ENCODE measurements around the gene STAT5B.
"Not testable (repeated sequence)": the region's sequence is repeated elsewhere in the genome, so short reads cannot be mapped to it uniquely, and the experiment has no call there.

Gene STAT5B

GRCh38 chr17:42306385-42306667, 30.1 kb upstream of the STAT5B start:
- no peak for DNase-seq (ENCODE audit: low read depth, low spot score)

DNA sequence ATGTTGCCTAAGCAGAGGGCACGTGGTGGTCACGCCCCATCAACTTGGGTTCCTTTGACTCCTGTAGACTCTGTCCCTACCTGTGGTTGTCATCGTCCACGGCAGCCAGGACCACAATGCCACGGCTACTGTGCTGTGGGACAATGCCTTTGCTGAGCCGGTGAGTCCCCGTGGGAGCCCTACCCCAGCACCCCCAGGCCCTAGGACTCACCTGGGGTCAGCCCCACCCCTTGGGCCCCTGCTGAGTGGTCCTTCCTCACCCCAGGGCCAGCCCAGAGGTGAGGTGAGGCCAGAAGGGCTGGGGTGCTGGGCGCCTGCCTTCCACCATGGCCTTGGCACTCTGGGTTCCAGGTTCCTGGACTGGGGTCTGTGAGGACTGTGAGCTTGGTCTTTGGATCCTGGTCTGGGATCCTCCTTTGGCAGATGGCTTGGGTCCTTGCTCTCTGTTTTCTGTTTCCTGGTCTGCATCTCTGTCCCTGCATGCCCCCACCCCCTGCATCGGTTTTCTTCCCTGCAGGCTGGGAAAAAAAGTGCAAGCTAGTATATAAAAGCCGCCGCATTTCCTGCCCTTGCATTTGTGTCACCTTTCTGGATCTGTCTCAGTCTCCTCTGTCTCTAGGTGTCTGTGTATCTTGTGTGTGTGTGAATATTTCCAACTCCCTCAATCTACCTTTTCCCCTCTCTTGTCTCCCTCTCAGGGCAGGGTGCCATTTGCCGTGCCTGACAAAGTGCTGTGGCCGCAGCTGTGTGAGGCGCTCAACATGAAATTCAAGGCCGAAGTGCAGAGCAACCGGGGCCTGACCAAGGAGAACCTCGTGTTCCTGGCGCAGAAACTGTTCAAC, 29.6 kb upstream of the STAT5B start:
- no peak for DNase-seq (ENCODE audit: low read depth, low spot score)

- not testable (repeated sequence) for DNase-seq (ENCODE audit: low read depth, low spot score)
Observed at GRCh38 chr17:42305031-42305330, 28.8 kb upstream of the STAT5B start.

DNA sequence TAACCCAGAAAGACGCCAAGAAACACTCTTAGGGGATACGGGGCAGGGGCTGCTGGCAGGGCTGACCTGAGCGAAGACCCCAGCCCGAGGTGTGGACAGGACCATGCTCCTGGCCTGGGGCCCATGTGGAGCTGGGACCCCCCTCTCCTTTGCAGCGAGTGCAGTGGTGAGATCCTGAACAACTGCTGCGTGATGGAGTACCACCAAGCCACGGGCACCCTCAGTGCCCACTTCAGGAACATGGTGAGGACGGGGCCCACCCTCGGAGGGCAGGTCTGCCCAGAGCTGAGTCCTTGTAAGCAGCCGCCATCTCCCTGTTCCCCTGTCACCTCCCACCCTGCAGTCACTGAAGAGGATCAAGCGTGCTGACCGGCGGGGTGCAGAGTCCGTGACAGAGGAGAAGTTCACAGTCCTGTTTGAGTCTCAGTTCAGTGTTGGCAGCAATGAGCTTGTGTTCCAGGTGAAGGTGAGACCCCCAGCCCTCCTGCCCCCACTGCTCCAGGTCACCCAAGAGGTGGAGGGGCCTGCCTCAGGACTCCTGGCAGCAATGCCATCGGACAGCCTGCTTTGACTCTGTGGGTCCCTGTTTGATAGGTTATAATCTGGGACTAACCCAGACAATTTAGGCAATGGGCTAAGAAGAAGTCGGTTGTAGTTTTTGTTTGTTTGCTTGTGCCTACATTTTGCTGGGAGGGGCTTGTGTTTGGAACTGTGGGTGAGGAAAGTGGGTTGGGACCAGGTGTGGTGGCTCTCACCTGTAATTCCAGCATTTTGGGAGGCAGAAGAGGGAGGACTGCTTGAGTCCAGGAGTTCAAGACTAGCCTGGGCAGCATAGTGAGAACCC, 28.2 kb upstream of the STAT5B start:
- DNase-seq (ENCODE audit: low read depth, low spot score): no peak

GRCh38 chr17:42303694-42304093, 27.5 kb upstream of the STAT5B start:
- no peak for DNase-seq (ENCODE audit: low read depth, low spot score)

- DNase-seq (ENCODE audit: low read depth, low spot score): no peak
Observed at GRCh38 chr17:42301022-42301421, 24.8 kb upstream of the STAT5B start.

- DNase-seq (ENCODE audit: low read depth, low spot score): not testable (repeated sequence)
Observed at GRCh38 chr17:42299913-42300312, 23.7 kb upstream of the STAT5B start.

- DNase-seq (ENCODE audit: low read depth, low spot score): not testable (repeated sequence)
Observed at GRCh38 chr17:42299361-42299760, 23.2 kb upstream of the STAT5B start.

GRCh38 chr17:42297775-42298174, 21.6 kb upstream of the STAT5B start:
- not testable (repeated sequence) for DNase-seq (ENCODE audit: low read depth, low spot score)

DNA sequence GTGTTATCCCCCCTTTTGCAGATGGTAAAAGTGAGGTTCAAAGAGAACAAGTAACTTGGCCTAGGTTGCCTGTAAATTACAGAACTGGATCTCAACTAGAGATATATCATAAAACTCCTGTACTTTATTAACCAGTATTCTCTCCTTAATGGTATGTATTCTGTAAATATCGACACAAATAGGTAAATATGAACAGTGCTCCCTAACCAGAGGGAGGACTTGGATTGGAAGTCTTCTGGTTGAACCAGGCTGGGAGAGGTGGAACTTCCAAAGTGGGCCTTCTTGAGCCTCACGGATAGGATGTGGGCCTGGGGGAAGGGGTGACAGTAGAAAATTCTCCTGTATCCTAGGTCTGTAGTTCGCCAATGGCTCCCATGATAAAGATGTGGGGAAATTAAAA, 19.8 kb upstream of the STAT5B start:
- DNase-seq (ENCODE audit: low read depth, low spot score): no peak

DNA sequence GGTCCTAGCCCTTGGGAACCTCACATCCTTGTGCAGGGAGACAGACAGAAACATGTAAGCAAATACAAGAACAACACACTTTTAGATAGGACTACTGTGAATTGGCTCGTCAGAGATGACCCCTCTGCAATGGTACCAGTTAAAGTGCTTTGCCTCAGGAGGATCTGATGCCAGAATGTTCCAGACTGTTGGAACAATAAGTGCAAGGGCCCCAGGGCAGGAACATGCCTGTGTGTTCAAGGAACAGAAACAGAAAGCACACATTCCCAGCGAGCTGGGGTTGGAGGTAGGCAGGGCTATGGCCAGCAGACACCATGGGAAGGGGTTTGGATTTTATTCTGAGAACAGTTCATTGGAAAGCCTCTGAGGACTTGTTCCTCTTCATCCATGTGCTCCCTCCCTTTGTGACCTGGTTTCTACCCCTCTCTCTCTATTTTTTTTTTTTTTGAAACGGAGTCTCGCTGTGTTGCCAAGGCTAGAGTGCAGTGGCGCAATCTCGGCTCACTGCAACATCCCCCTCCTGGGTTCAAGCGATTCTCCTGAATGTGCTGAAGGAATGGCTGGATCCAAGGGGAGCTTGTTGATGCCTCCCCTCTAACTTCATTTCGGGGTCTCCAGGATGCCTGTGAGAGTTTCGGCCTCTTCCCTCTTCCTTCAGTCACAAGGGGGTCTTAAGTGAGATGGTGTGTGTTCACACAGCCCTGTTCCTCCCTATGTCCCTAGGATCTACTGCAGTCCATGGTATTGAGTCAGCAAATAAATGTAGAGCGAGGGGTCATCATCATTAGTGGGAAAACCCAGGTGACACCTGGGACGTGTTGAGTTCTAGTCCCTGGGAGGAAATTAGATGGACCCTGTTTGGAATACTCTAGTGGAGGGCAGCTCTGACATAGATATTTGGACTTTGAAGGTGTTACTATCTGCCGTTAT, 18.5 kb upstream of the STAT5B start:
- DNase-seq (ENCODE audit: low read depth, low spot score): no peak

GRCh38 chr17:42291129-42291528, 14.9 kb upstream of the STAT5B start:
- no peak for DNase-seq (ENCODE audit: low read depth, low spot score)

DNA sequence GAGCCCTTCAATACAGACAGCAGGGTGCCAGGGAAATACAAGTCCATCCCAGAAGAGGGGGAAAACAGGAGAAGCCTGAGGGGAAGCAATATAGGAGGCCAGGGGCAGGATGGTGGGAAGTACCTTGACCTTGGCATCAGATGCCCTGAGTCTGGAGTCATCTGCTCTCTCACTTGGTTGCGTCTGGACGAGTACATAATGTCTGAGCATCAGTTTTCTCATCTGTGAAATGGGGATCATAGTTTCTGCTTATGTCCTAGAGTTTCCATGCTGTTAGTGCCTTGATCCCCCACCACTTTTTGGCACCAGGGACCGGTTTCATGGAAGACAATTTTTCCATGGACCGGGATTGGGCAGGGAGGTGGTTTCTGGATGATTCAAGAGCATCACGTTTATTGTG, 14.4 kb upstream of the STAT5B start:
- DNase-seq (ENCODE audit: low read depth, low spot score): no peak

DNA sequence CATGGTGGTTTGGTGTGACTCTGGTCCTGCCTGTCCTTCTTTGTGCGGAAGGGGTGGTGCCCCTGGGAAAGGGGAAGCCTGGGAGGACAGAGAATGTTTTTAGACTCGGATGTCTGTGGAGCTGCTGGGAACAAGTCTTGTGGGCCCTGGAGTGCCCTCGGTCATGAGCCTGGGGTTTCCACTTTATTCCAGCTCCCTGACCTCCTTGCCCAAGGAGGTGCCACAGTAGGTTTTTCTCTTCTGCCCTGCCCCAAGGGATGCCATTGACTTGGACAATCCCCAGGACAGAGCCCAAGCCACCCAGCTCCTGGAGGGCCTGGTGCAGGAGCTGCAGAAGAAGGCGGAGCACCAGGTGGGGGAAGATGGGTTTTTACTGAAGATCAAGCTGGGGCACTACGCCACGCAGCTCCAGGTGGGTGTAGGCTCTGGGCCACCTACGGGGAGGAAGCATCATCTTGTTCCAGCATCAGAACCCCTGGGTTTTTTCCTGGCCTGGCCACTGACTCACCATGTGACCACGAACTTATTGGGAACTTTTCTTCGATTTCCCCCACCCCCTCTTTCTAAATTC, 13.5 kb upstream of the STAT5B start:
- peak; percentile 29 for DNase-seq (ENCODE audit: low read depth, low spot score)

- DNase-seq (ENCODE audit: low read depth, low spot score): peak; percentile 25
Observed at GRCh38 chr17:42288803-42289610, 12.8 kb upstream of the STAT5B start.

DNA sequence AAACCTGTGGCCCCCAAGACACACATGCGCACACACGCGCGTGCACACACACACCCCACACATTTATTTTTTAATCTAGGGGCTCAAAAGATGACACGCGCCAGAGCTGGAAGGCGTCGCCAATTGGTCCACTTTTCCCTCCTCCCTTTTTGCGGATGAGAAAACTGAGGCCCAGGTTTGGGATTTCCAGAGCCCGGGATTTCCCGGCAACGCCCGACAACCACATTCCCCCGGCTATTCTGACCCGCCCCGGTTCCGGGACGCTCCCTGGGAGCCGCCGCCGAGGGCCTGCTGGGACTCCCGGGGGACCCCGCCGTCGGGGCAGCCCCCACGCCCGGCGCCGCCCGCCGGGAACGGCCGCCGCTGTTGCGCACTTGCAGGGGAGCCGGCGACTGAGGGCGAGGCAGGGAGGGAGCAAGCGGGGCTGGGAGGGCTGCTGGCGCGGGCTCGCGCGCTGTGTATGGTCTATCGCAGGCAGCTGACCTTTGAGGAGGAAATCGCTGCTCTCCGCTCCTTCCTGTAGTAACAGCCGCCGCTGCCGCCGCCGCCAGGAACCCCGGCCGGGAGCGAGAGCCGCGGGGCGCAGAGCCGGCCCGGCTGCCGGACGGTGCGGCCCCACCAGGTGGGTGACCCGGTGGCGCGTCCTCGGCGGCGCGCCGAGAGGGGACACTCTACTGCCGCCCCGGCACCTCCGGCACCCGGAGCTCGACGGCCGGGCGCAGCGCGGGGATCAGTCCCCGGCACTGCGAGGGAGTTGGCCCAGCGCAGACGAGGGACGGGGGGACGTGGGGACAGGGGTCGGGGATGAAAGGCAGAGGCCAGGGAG, 12.0 kb upstream of the STAT5B start, which contains the start of gene STAT5A:
TSS of gene STAT5A (plus strand) at position 522 of the 826 bp plus-strand sequence. CDS start 914 bp downstream, outside the sequence.
- DNase-seq (ENCODE audit: low read depth, low spot score): peak; percentile 31

DNA sequence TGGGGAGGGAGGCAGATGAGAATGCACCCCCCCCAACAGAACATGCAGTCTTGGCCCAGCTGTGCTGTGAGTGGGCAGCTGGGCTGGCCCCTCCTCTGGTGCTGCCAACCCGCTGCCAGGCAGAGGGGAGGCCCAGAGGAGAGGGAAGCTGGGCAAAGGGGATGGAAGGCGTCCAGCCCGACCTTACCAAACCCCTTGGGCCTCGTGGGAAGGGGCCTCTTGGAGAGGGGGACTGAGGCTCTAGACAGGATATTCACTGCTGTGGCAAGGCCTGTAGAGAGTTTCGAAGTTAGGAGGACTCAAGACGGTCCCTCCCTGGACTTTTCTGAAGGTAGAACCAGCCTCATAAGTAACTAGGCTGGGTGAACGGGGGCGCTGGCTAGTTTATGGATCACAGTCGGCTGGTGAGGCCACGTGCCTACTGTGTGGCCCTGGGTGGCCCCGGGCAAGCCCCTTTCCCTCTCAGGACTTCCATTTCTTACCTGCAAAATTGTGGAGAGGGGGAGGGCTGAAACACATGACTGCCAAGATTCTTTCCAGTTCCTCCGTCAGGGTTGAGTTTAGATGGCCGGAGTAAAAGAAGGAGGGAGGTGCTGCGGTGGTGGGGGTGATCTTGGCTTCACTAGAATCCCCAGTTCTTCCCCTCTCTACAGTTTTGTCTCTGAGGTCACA, 11.2 kb upstream of the STAT5B start:
- DNase-seq (ENCODE audit: low read depth, low spot score): no peak

DNA sequence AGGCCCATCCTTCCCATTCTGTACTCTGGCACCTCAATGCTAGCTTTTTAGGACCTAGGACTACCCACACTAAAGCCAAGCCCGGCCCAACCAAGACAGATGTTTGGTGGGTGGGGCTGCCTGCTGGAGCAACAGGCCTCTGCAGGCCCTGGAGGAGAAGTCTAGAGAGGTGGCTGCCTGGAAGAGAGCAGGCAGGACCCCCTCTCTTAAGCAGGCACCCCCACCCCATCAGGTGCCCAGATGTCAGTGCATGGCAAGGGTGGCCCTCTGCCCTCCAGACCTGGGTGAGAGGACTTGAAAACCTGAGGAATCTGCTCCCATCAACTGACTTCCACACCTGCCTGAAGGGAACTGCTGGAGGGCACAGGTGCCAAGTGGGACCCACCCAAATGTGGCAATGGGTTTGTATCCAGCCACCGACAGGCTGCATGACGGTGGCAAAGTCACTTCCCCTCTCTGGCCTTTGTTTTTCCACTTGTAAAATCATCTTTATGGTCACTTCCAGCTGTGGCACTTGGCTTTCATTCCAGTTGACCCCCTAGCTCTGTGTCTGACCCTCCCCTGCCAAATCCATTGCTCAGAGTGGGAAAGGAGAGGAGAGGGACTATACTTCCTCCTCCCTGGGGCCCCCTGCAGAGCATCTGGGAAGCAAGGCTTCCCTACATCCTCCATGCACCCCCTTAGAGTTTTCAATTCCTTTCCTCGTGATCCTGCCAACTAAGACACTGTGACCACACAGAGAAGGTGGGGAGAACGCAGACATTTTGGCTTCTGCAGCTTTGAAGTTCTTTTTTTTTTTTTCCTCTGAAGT, 10.4 kb upstream of the STAT5B start:
- no peak for DNase-seq (ENCODE audit: low read depth, low spot score)

Data from activated CD4-positive, CD25-positive, alpha-beta regulatory T cell treated with anti-CD3 and anti-CD28 coated beads, Interleukin-2, amount 50 U/mL, for 16 hours (primary cell).